ENCODE measurements around the gene BAIAP3.

BAIAP3 gene

GRCh38 chr16:1363501-1364041, 30.1 kb downstream of the BAIAP3 start:
- no peak for DNase-seq (ENCODE audit: extremely low read depth, low read depth)
- TF ChIP-seq CTCF (IDR thresholded peaks at IDR 0.05; ENCODE audit: low read depth, low read length, missing control alignments) = peak; percentile 74
- no peak overlapping the region for H3K4me3 ChIP-seq (replicated peaks; ENCODE audit: low read depth, low read length)

DNA sequence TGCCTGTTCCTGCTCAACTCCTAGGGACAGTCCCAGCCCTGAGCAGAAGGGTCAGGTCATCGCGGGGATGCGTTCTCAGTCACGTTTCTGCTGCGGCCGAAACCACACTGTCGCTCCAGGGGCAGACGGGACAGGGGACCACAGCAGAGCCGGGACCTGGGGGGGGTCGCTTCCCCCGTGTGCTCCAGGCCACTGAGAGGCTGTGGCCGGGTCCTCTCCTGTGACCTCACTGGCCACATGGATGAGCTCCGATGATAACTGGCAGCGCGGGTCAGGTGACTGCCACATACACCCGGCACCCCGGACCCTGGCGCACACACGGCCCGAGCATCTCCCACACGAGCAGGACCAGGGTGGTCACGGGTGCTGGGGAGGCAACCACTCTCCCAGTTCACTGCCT, 31.1 kb downstream of the BAIAP3 start:
- DNase-seq (ENCODE audit: extremely low read depth, low read depth) = no peak
- no peak for TF ChIP-seq CTCF (IDR thresholded peaks at IDR 0.05; ENCODE audit: low read depth, low read length, missing control alignments)
- no peak overlapping the region for H3K4me3 ChIP-seq (replicated peaks; ENCODE audit: low read depth, low read length)

GRCh38 chr16:1366060-1366711, 32.7 kb downstream of the BAIAP3 start:
- DNase-seq (ENCODE audit: extremely low read depth, low read depth) = no peak
- no peak for TF ChIP-seq CTCF (IDR thresholded peaks at IDR 0.05; ENCODE audit: low read depth, low read length, missing control alignments)
- no peak overlapping the region for H3K4me3 ChIP-seq (replicated peaks; ENCODE audit: low read depth, low read length)

DNA sequence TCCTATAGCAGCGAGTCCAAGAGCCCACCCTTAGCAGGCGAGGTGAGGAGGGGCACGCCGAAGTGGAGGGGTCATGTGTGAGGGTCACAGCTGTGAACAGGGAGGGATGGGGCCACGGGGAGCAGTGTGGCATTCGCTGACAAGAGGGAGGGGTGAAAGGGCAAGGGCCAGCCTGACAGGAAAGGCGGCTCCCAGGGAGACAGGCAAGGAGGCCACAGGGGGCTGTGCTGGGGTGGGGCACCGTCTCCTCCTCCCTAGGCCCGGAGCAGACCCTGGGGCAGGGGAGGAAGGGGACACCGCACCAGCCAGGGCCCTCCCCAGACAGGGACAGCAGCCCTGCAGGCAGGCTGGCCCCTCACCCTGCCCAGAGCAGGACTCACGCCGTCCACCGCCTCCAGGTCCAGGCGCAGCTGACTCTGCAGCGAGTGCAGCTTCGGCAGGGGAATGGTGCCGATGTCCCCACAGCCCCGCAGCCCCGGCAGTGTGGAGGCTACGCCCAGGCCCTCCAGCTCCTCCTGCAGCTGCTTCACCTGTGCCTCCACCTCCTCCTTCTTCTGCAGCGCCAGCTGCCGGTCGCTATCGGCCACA, 33.4 kb downstream of the BAIAP3 start:
- no peak for DNase-seq (ENCODE audit: extremely low read depth, low read depth)
- no peak overlapping the region for H3K4me3 ChIP-seq (replicated peaks; ENCODE audit: low read depth, low read length)
- TF ChIP-seq CTCF (IDR thresholded peaks at IDR 0.05; ENCODE audit: low read depth, low read length, missing control alignments) = no peak

- DNase-seq (ENCODE audit: extremely low read depth, low read depth) = no peak
- no peak overlapping the region for H3K4me3 ChIP-seq (replicated peaks; ENCODE audit: low read depth, low read length)
- no peak for TF ChIP-seq CTCF (IDR thresholded peaks at IDR 0.05; ENCODE audit: low read depth, low read length, missing control alignments)
Measured at GRCh38 chr16:1367486-1368174, 34.2 kb downstream of the BAIAP3 start.

- H3K4me3 ChIP-seq (replicated peaks; ENCODE audit: low read depth, low read length) = no peak overlapping the region
- TF ChIP-seq CTCF (IDR thresholded peaks at IDR 0.05; ENCODE audit: low read depth, low read length, missing control alignments) = no peak
- DNase-seq (ENCODE audit: extremely low read depth, low read depth) = no peak
Measured at GRCh38 chr16:1371054-1371978, 37.9 kb downstream of the BAIAP3 start.

All from HFF-Myc (cell line).